Measurements from ENCODE around the gene SPDYC.

DNA sequence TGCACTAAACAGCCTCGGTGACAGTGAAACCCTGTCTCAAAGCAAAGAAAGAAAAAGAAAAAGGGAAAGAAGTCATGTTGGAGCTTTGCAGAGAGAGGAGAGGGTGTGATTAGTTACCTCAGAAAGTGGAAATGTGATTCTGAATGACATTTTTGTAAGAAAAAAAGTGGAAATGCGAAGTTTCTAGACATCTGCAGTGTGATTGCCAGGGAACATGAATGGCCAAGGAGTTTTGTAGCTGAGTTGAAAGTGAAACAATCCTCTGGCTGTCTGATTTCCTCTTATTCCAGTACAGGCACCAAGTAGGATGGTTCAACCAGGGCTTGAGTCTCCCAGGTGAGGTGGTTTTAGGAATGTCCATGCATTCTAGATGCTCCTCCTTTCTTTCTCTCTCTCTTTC lies 17.9 kb upstream of the SPDYC start:
- TF ChIP-seq CTCF (conservative IDR thresholded peaks at IDR 0.05; ENCODE audit: low read depth, low read length) (no peak), EZH2 (IDR thresholded peaks at IDR 0.05; ENCODE audit: low read length, unreplicated experiment) (no peak), EZH2phosphoT487 (IDR thresholded peaks at IDR 0.05; ENCODE audit: borderline replicate concordance, low read length) (no peak)

All from PC-3 (cell line).